Right kidney (tissue), 1 donor: ENCODE data around the gene SMPD3.

ENCODE experiments used
- DNase-seq: peaks from one replicate; pipeline ENCODE4 v3.0.0-alpha.2; 2016

The SMPD3 gene

DNA sequence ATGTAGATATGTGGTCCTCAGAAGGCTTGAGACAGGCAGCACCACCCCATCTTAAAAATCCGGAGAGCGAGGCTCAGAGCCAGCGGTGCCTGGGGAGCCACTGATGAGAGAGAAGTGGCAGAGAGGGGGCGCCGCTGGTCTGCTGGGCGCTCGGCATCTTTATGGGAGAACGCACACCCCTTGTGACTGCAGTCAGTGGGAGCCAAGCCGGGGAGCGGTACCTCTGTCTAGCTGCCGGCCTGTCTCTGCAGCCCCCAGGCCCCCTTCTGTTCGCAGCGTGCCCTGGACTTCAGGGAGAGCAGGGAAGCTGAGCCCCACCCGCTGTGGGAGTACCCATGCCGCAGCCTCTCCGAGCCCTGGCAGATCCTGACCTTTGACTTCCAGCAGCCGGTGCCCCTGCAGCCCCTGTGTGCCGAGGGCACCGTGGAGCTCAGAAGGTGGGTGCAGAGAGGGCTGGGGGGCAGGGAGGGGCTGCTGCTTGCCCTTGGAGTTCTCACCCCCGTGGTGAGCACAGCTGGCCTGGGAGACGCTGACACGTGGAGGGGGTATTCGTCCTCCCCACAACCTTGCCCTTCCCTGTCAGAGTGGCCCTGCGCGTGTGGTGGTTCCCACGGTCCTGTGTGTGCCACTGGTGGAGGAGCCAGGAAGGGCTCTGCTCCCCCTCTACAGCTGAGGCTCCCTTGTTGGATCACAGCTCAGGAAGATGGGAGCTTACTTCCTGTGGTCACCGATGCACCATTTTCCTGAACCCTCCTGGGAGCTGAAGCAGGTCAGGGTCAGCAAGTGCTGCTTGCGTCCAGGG is 92.7 kb downstream of the SMPD3 start:
- DNase-seq: no peak

- no peak for DNase-seq
These were observed 93.5 kb downstream of the SMPD3 start for GRCh38 chr16:68354816-68355215.

GRCh38 chr16:68353366-68353765 is 94.9 kb downstream of the SMPD3 start:
- no peak for DNase-seq

DNA sequence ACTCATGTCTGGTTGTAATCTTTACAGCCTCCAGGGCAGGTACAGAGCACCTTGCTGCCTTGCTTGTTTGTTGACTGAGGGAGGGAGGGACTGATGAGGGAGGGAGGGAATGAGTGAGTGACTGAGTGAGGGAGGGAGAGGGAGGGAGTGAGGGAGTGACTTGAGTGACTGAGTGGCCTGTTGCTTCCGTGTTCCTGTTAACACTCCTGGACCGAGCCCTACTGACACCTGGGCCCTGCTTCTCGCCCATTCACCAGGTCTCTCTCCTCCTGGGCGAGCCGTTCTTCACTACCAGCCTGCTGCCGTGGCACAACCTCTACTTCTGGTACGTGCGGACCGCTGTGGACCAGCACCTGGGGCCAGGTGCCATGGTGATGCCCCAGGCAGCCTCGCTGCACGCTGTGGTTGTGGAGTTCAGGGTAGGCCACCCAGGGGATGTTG is 96.3 kb downstream of the SMPD3 start:
- DNase-seq: no peak

DNA sequence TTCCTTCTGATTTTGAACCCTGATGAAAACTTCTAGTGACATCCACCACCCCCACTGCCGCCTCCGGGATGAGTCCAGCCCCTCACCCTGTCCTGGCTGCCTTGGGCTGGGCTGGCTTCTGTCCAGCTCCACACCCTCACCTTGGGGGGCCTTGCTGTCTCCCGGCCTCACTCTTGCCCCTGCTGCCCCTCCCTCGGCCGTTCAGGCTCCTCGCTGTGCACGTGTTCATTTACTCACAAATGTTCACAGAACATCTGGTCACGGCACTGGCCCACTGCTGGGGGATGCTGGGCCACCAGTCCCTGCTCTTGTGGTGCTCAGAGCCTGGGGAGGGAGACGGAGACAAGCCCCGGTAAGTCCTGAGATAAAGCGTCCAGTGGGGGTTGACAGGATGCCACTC is 96.8 kb downstream of the SMPD3 start:
- no peak for DNase-seq

DNA sequence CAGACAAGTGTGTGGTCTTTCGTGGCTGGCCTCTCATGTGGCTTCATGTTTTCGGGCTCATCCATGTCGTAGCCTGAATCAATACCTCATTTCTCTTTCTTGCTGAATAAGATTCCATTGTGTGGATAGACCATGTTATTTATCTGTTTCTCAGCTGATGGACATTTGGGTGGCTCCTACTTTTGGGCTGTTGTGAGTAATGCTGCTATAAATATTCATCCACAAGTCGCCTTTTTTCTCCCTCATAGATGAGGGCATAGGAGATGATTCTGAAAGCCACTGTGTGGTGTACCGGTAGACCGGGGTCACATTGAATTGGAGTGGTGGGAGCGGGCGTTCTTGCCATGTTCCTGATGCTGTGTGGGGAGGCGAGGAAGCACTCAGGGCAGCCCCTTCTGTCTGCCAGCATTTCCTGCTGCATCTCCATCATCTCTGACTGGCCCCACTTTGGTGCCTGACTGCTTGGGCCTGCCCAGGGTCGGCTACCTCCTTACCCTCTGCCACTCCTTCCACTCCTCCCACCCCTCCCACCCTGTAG is 97.4 kb downstream of the SMPD3 start:
- no peak for DNase-seq

- DNase-seq: no peak
These were observed 98.4 kb downstream of the SMPD3 start for GRCh38 chr16:68349838-68350410.

GRCh38 chr16:68348639-68349445 is 99.5 kb downstream of the SMPD3 start:
- DNase-seq: no peak

DNA sequence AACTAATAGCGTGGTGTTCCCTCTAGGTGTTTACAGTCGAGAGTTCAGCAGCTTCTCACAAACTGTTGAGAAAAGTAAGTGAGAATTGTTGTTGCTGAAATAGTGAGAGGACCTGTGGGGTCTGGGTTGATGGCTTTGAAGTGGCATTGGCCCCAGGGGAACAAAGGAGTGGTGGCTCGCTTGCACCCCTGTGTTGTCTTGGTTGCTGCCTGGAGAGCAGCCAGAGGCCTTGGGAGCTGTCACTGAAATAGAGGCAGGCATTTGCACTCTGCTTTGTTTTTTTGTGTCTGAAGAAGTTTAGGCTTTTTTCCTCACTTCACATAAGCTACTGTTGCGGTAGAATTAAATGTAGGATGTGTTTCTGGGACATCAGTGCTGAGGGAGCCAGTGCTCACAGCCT is 100.7 kb downstream of the SMPD3 start:
- no peak for DNase-seq

GRCh38 chr16:68346892-68347480 is 101.3 kb downstream of the SMPD3 start:
- no peak for DNase-seq

GRCh38 chr16:68345958-68346635 is 102.2 kb downstream of the SMPD3 start:
- DNase-seq: no peak

DNA sequence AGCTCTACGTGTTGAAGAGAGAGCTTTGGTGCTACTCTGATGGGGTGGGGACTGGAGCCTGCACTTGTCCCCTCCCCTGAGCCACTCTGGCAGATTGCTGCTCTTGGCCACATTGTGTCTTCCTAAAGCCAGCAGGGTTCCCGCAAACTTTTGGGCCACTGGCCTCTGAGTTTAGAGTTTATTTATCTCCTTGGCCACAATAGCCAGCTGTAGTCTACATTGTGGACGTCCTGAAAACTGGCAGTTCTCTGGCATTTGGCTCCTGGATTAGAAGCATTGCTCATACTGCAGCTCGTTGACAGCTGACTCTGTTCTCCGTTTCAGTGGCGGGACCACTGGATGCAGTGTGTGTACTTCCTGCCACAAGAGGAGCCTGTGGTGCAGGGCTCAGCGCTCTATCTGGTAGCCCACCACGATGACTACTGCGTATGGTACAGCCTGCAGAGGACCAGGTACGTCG is 102.9 kb downstream of the SMPD3 start:
- DNase-seq: no peak

DNA sequence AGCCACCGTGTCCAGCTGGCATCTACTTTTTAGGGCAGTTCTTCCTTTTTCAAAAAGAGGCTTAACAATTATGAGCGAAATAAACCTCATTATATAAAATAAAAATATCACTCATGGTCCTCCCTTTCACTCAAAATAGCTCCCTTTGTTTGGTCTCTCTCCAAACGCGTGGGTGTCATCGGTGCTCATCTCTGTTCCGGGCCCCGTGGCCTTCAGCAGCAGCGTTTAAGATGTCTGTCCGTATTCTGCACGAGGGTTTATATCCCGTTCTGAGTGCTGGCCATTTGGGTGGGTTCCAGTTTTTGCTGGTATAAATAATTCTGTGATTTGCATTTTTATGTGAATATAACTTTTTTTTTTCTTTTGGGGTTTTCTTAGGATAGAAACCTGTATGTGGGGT is 104.1 kb downstream of the SMPD3 start:
- DNase-seq: no peak

GRCh38 chr16:68343137-68343536 is 105.2 kb downstream of the SMPD3 start:
- DNase-seq: no peak

DNA sequence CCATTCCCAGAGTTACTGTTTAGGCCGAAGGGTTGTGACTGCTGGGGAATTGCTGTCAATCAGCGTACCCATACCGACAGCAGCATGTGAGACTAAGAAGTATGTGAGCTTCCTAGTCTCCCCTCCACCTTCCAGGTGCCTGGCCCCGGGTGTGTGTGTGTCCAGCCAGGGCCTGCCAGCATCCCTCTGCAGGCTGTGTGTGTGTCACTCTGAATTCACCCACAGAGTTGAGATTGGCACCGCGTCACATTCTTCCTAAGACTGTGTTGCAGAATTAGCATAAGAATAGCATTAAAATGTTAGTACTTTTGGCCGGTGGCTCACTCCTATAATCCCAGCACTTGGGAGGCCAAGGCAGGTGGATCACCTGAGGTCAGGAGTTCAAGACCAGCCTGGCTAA is 105.7 kb downstream of the SMPD3 start:
- no peak for DNase-seq

DNA sequence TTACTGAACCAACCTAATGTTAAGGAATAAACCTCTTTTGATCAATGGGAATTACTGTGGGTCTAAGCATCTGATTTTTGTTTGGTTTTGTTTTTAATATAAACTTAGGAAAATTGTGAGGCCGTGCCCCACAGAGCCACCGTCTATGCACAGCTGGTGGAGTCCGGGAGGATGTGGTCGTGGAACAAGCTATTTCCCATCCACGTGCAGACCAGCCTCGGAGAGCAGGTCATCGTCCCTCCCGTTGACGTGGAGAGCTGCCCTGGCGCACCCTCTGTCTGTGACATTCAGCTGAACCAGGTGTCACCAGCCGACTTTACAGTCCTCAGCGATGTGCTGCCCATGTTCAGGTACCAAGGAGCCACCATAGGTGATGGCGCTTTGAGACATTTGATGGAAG is 109.1 kb downstream of the SMPD3 start:
- no peak for DNase-seq

DNA sequence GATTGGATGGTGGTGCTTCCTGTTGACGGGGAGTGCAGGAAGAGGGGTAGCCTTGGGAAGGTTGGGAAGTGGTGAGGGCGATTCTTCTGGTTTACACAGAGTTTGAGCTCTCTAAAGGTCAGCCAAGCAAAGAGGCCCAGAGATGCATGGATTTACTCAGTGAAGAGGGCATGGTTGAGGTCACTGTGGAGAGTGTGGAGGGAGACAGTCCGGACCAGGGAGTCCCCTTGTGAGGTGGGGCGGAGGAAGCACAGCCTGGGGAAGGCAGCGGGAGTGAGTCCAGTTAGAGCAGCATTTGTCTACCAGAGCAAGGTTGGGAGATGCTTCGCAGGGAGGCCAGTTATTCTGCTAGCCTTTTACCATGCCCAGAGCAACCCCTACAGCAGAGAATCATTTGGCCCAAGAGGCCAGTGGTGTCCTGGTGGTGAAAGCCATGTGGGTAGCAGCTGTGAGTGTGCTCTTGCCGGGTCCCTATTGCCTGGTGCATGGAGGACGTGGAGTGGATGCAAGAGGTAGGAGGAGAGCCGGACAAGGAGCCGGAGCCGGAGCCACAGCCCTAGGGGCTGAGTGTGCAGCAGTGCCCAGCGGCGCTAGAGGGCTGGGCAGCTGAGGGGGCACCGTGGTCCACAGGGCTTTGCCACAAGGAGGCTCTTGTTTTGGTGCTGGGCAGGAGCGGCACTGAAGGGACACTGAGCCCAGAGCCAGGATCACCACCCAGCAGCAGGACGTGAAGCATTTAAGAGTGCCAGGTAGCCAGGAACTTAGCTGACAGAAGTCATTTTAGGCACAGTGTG is 109.8 kb downstream of the SMPD3 start:
- DNase-seq: no peak

DNA sequence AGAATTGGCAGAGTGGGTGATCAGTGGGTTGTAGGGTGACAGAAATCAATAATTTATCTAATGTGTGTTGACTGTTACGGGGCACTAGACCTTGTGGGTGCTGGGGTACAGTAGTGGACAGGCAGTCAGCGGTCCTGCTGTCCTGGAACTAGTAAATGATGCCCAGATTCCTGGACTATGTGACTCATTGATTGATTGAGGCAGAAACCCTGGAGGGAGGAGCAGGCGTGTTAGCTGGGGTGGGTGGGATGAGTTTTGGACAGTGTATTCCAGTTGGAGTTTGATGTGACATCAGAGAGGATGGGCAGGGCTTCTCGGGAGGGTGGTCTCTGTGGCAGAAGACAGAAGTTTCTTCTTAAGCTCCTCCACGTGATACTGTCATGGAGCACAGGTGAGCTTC is 113.1 kb downstream of the SMPD3 start:
- no peak for DNase-seq

DNA sequence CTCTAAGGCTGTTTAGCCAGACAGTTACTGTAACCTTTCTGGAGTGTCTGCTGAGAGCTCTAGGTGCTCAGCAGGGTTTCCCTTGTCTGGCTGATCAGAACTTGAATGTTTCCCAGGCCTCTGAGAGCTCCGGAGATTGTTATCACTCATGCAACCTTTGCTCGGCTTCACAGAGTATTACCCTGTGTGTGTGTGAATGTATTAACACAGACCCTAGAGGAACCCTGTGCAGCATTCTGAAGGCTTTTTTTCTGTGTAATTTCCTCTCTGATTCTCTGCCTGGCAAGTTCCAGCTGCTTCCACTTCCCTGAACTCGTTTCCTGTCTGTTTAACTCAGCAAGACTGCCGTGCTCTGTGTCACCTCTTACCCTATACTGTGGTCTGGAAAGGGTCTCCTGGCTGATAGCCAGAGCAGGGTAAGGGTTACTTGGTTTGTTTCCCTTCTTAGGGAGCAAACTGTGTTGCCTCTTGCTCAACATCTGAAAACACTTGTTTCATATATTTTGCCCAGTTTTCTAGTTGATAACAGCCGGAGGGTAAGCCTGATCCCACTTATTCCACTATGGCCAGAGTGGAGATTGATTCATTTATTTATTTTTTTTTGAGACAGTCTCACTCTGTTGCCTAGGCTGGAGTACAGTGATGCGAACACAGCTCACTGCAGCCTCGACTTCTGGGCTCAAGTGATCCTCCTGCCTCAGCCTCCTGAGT is 115.7 kb downstream of the SMPD3 start:
- DNase-seq: peak; percentile 30

GRCh38 chr16:68331879-68332410 is 116.4 kb downstream of the SMPD3 start:
- DNase-seq: no peak
